ENCODE results near the gene ZNF407.

ZNF407 gene

DNA sequence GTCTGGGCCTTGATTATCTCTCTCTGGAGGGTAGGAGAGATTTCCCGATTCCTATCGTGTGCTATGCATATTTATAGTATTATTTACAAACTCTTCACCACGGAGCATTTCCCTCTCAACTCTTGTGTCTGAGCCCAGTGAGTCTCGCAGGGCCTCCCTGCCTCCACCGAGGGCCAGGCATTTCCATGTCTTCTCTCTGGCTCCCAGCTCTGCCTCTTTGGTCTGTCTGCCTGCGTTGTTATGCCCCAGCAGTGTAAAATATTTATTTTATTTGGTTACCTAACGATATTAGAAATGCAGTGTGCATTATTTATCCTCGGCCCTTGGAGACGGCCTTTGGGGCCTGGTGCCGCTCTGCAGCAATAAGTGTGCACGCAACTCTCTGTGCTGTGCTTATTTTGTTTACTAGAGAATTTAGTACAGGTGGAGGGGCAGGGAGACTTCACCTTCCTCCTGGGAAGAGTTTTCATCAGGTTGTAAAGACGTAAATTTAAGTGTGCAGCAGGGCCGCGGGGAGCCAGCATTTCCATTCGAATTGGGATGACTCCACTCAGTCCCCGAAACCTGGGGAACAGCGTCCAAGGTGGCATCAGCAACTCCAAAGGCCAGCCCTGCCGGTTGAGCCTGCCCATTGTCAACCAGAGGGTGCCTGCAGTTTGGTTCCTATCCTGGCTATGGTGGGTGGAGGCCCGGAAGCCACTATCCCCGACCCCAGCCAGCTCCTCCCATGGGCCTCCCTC lies 511.1 kb downstream of the ZNF407 start:
- DNase-seq (ENCODE audit: low read depth), result no peak
- TF ChIP-seq, protein P1, sequence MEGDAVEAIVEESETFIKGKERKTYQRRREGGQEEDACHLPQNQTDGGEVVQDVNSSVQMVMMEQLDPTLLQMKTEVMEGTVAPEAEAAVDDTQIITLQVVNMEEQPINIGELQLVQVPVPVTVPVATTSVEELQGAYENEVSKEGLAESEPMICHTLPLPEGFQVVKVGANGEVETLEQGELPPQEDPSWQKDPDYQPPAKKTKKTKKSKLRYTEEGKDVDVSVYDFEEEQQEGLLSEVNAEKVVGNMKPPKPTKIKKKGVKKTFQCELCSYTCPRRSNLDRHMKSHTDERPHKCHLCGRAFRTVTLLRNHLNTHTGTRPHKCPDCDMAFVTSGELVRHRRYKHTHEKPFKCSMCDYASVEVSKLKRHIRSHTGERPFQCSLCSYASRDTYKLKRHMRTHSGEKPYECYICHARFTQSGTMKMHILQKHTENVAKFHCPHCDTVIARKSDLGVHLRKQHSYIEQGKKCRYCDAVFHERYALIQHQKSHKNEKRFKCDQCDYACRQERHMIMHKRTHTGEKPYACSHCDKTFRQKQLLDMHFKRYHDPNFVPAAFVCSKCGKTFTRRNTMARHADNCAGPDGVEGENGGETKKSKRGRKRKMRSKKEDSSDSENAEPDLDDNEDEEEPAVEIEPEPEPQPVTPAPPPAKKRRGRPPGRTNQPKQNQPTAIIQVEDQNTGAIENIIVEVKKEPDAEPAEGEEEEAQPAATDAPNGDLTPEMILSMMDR (IDR thresholded peaks at IDR 0.05; ENCODE audit: control insufficient read depth, insufficient read depth, low read depth, low read length, missing control alignments), result no peak
- H3K4me3 ChIP-seq (ENCODE audit: control insufficient read depth, low read depth, low read length), result no peak overlapping the region

DNA sequence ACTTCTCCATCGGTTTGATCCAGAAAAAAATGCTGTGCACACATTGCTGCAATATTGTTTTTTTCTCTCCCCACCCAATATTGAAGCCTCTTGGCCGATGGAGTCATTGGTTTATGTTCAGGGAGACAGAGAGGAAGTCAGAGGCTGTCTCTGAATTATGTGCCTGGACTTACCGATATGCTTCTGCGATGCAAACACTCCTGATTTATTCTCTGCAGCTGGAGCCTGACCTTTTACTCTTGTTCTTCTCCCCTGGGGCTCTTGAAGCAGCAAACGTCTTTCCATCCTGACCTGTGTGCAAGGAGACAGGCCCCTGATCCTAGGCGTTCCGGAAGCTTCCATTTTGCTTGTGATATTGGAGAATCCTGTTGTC lies 511.6 kb downstream of the ZNF407 start:
- H3K4me3 ChIP-seq (ENCODE audit: control insufficient read depth, low read depth, low read length), result no peak overlapping the region
- DNase-seq (ENCODE audit: low read depth), result no peak
- TF ChIP-seq, protein P1 (IDR thresholded peaks at IDR 0.05; ENCODE audit: control insufficient read depth, insufficient read depth, low read depth, low read length, missing control alignments), result no peak

DNA sequence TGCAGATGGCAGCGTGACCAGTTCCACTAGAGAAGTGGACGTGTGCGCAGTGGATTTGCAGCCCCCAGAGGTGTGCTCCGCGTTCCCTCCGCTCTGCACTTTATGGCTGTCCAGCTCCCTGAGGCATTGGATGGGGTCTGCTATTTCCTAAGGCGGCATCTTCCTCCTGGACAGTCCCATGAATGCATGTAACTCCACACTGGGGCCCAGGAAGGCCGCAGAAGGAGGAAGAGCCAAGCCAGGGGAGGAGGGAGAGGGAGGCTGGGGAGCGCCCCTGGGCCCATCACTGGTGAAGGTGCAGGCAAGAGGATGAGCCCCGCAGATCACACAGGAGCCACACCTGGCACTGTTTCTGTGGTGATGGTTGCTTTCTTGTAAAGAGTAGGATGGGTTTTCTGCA lies 512.1 kb downstream of the ZNF407 start:
- TF ChIP-seq, protein P1 (IDR thresholded peaks at IDR 0.05; ENCODE audit: control insufficient read depth, insufficient read depth, low read depth, low read length, missing control alignments), result no peak
- H3K4me3 ChIP-seq (ENCODE audit: control insufficient read depth, low read depth, low read length), result no peak overlapping the region
- DNase-seq (ENCODE audit: low read depth), result no peak

DNA sequence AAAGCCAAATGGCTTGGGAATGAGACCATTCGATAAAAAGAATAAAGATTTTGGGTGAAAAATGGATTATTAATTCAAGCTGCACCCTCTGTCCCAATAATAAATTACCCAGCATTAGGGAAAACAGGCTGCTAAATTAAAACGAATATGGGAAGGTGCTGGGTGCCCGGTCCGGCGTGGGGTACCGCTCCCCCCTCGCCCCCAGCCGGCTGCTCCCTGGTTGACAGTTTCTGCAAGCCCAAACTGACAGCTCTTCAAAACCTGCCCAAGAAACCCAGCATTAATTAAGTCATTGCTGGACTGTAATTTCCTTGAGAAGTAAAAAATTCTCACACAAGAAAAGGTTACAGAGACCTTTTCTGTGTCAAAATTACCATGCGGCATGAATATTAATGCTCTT lies 512.6 kb downstream of the ZNF407 start:
- no peak overlapping the region for H3K4me3 ChIP-seq (ENCODE audit: control insufficient read depth, low read depth, low read length)
- TF ChIP-seq, protein P1 (IDR thresholded peaks at IDR 0.05; ENCODE audit: control insufficient read depth, insufficient read depth, low read depth, low read length, missing control alignments), result no peak
- DNase-seq (ENCODE audit: low read depth), result no peak

DNA sequence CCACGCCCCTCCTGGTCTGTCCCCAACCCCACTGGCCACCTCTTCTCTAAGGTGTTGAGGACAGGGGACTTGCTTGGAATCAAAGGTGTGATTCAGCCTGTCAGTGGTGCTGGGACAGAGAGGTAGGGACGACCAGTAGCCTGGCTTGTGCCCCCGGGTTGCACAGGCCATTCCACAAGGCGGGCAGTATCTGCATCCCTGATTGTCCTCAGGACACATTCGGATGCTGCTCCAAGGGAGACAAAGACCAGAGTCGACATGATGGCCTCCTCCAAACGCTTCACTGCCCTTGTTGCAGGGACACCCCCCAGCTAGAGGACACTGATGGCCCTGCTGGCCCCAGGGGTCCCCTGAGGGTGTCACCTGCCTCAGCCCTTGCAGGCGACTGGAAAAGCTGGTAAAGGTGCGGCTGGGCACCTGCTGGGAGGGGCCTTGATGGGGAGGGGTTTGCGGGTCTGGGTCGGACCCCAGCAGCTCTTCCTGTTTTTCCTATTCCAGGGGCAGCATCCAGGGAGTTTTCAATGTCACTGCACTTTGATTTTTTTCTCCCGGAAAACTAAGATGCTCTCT lies 513.3 kb downstream of the ZNF407 start:
- TF ChIP-seq, protein P1 (IDR thresholded peaks at IDR 0.05; ENCODE audit: control insufficient read depth, insufficient read depth, low read depth, low read length, missing control alignments), result no peak
- no peak for DNase-seq (ENCODE audit: low read depth)
- no peak overlapping the region for H3K4me3 ChIP-seq (ENCODE audit: control insufficient read depth, low read depth, low read length)

DNA sequence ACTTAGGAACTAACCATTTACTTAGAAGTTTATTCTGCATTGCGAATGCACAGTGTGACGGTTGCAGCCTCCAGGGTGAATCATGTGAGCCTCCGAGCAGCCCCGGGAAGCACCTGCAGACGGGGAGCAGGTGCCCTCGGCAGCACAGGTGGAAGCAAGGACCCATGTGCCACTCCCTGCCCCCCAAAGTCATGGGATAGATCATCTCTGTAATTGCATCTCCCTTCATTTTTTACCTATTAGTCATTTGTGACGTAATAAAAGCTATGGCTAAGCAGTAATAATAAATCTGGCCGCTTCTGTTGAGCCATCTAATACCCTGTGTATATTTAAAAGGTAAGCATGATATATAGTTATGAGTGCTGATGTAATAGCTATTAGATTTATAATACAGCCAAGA lies 514.1 kb downstream of the ZNF407 start:
- TF ChIP-seq, protein P1 (IDR thresholded peaks at IDR 0.05; ENCODE audit: control insufficient read depth, insufficient read depth, low read depth, low read length, missing control alignments), result no peak
- no peak for DNase-seq (ENCODE audit: low read depth)
- no peak overlapping the region for H3K4me3 ChIP-seq (ENCODE audit: control insufficient read depth, low read depth, low read length)
